Stimulated activated CD8-positive, alpha-beta memory T cell treated with anti-CD3 and anti-CD28 coated beads, Interleukin-4, amount 100 ng/mL, for 4 hours (primary cell): Measurements from ENCODE around the gene GLT1D1.
"Not testable (repeated sequence)": the region's sequence is repeated elsewhere in the genome, so short reads cannot be mapped to it uniquely, and the experiment has no call there.

Experiments used
- DNase-seq, 2 donors: peaks; one replicate each; pipeline ENCODE4 v3.0.0-alpha.2; 2020; ENCODE audit warnings: low read depth in 2 of 2, low spot score in 1 of 2

The GLT1D1 gene

GRCh38 chr12:128852885-128853599 is at the start of gene GLT1D1:
TSS of gene GLT1D1 (plus strand) at chr12:128853478. CDS start at chr12:128853582, 104 bp downstream.
- no peak for DNase-seq

- DNase-seq = no peak
Measured at GRCh38 chr12:128803788-128804187, 49.5 kb upstream of the GLT1D1 start.

DNA sequence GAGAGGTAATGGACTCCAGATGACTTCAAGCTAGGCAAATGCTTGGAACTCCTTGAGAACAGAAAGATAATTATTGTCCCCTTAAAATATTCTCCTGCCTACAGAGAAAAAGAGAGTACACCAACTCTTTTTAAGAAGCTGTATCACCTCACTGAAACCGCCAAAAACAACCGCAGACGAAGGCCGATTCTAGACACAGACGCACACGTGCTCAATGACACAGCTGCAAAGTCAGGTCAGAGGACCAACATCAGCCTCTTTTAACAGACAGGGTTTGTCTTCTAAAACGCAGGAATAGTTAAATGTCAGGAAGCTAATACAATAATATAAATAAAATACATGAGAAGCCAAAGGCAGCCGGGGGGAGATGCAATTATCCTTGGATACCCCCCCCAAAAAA is 48.5 kb upstream of the GLT1D1 start:
- no peak for DNase-seq

- not testable (repeated sequence) for DNase-seq
Measured at GRCh38 chr12:128805406-128805805, 47.9 kb upstream of the GLT1D1 start.

DNA sequence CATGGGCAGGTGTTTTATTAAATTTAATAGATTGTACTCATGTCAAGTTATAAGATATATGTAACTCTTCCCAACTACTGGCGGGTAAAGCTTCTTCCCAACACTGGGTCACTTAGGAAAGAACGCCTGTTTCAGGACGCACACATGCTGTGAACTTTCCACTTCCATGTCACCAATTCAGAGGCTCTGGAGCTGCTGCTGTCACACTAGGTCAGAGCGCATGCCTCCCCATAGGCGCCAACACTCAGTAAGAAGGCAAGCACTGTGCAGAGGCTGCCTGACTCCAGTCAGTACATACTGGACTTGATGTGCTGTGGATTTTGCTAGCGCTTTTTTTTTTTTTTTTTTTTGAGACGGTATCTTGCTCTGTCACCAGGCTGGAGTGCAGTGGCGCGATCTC is 46.7 kb upstream of the GLT1D1 start:
- DNase-seq = no peak

DNA sequence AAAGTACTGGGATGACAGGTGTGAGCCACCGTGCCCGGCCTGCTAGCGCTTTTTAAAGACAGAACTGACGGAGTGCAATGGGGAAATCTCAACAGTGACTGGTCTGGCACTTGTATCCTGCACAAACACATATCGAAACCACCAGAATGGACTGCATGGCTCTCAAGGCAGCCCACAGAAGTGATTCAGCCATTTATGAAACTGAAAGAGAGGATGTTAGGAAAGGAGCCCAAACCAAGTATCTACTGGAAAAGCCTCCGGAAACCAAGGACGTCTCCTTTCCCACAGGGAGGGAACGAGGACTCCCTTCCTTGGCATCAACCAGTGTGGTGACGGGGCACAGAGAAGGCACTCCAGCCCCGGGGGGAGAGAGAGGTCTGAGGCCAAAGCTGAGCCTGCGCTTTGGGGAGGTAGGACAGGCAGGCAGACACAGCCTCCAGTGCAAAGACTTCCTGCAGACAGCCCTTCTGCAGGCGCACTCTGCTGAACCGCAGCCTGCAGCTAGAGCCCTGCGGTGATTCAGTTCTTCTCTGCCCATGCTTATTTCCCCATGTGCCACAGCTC is 46.0 kb upstream of the GLT1D1 start:
- no peak for DNase-seq

GRCh38 chr12:128808651-128809050 is 44.6 kb upstream of the GLT1D1 start:
- no peak for DNase-seq

DNA sequence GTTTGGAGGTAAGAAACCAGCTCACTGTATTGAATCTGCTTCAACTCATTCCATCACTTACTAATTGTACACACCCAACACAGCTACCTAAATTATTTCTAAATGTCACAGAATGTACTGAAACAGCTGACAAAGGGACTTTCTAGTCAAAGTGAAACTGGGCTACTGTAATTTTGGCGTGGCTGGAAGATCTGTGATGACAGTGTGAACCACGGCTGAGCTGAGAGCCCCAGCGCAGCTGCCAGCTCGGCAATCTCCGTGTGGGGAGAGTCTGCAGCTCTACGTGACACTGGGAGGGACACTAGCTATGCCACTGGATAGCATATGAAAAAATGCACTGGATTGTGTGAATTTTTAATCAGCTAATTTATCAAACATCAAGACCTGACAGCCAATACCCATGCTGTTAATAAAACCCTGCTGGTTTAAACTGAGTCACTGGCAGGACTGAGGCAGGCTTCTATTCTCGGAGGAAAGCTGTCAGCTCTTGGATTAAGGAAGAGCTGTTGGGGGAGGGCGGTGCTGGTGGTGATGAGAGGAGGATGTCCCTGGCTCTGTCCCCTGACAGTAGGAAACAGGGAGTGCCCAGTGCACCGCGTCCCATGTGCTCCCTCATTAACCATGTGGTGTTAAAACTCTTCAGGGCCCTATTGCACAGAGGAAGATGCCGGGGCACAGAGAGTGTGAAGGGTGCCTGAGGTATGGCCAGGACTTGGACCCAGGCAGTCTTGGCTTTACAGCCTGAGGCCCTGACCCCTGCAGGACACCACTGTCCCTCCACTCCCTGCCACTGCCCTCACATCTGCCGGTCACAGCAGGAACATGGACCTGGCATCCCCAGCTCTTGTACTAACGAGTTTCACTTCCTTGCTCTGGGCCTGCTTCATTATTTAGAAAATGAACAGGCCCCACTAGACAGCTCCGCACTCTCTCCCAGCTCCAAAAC is 42.8 kb upstream of the GLT1D1 start:
- DNase-seq = no peak

DNA sequence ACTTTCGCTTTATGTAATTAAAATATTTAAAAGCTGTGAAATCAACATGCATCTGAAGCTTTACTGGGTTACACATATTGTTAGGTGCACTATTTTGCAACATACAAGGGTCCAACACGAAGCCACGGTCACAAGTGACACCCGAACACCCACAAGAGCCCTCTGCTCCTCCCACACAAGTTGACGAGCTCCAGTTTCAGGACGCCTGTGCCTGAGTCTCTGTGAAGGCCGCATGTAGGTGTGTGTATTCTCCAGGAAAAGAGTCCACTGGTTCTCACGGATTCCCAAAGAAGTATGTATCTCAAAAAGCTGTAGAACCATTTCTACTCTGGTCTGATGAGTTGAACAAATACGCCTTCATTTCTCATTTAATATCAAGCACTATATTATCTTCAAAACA is 41.5 kb upstream of the GLT1D1 start:
- no peak for DNase-seq

GRCh38 chr12:128813392-128813791 is 39.9 kb upstream of the GLT1D1 start:
- DNase-seq = no peak

GRCh38 chr12:128813883-128814282 is 39.4 kb upstream of the GLT1D1 start:
- no peak for DNase-seq

DNA sequence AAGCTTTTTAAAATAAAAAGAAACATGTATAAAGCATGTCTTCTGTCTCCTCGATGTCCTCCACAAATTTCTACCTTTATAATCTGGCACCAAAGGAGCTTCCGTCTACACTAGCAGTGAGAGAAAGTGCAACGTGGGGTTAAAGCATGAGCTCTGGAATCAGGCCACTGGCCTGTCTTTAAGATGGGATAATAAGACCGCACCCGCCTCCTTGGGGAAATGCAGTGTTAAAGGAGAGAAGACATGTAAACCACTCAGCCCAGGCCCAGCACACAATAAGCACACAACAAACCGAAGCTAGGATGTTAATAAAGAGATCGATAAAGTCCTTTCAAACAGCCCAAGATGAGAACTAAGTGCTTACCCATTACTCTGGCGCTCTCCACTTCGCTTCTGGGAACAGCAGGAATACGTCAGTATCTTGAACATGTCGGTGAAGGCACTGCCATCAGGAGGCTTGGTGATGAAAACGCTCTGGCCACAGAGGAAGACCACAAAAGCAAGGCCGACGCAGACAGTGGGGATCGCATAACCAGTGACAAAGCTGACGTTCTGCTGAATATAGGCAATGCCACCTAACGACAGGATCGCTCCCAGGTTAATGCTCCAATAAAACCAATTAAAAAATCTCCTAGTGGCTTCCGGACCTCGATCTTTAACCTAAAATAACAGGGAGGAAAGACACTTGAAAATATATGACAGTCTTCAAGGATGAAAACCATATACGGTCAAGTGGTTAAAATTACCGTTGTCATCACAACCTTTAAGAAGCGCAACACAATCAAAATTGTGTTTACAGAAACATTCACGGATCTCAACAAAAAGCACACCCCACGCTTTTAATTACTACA is 38.6 kb upstream of the GLT1D1 start:
- DNase-seq = no peak

- no peak for DNase-seq
Measured at GRCh38 chr12:128815779-128816642, 37.3 kb upstream of the GLT1D1 start.

DNA sequence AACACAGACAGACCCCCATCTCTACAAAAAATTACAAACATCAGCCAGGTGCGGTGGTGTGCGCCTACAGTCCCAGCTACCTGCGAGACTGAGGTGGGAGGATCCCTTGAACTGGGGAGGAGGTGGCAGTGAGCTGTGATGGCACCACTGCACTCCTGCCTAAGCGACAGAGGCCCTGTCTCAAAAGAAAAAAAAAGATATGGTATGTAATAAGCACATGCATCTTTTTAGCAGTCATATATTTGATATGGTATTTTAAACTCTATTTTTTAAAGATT is 36.7 kb upstream of the GLT1D1 start:
- DNase-seq = no peak

GRCh38 chr12:128817111-128818015 is 35.9 kb upstream of the GLT1D1 start:
- DNase-seq = no peak

- no peak for DNase-seq
Measured at GRCh38 chr12:128818065-128819022, 34.9 kb upstream of the GLT1D1 start.

DNA sequence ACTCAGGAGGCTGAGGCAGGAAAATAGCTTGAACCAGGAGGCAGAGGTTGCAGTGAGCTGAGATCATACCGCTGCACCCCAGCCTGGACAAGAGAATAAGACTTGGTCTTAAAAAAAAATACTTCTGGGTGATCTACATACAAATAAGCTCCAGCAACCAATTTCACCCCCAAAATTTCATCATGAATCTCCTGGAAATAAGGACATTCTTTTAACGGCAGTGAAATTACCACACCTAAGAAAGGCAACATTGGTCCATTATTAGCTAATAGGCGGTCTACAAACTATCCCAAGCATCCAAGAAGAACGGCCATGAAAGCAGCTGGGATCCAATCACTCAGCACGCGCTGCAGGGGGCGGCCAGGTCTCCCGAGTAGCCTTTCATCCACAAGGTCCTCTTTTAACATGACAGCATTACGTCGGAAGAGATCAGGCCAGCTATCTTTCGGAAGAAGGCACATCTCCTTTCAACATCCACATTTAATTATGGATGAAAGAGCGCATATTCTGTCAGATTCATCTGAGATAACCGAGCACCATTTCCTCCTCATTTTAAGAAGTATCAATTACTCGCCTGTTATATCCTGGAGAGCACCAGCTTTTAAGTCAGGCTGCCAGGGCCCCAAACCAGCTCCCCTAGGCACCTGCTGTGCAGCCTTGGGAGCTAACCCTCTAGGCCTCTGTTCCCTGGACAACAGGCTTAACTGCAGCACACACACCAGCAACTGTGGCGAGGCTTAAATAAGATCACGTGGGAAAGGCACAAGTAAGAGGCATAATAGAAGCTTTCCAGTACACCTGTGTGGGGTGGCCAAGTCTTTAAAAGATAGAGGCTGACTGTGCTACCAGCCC is 33.8 kb upstream of the GLT1D1 start:
- no peak for DNase-seq
